ENCODE data around the gene ABCG4. TPM values are rescaled to one million over a fixed set of nuclear protein-coding genes. Genes with fewer than 3 reads are reported as not detected.

The ABCG4 gene
- total RNA-seq, result under 0.01 and 0.07 TPM in 2 replicates

DNA sequence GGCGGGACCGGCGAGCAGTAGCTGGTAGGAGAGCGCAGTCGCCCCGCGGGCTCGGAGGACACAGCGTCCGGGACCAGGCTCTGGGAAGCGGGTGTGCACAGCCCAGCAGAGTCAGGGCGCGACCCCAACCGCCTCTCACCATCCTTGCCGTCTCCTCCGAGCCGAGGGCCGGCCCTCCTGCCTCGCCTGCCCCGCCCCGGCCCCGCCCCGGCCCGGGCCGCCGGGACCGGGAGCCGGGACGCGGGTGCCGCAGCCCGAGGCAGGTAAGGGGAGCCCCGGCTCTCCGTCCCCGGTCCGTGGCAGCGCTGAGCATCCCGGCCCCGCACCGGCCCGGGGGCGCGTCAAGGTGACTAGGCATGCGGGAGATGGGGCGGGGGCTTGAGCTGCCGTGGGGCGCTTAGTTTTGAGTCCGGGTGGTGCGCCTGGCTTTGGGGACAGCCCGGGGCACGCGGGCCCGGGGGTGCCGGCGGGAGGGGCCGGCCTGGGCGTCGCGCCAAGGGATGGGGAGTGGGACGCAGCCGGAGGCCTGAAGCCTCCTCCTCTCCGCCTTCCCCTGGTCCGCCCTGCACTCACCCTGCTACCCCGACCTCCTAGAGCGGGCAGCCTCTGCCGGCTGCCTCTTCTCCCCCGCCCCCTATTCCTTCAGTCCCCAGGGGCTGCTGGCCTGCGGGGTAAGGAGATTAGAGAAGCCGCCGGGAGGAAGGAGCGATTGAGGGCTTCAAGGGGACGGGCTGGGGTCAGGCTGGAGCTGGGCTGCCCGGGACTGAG, at the start of gene ABCG4:
Gene ABCG4, plus strand, starts transcription at position 35 of the 768 bp plus-strand sequence. CDS start 914 bp downstream, outside the sequence.

DNA sequence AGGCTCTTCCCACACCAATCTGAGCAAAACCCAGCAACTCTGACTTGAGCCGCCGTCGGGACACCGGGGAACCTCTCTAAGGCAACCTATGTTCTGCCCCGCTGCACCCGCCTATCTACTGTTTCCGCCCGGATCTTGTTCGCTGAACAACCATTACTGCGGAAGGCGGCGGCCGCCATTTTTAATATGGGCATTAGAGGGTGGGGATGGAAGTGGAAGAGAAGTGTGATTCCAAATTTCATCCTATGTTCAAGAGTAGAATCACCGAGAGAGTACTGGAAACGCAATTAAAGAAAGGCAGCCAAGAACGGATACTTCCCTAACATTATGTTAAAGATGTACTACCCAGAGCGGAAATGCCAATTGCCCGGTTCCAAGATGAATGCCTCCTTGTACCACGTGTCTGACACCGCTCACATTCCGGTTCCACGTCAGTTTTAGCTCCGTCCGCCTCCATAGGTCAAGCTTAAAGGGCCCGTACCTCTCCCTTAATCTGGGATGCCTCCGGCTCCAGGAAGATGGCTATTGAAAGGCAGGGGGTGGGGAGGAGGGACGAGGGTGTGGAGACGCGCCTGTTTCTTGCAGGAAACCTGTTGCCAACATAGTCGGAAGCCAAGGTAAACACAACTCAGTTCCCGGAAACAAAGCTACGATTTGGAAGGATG, 47.0 kb upstream of the ABCG4 start, which contains the start of gene DPAGT1:
Gene DPAGT1, minus strand, starts transcription at position 95 of the 665 bp plus-strand sequence. CDS start 198 bp downstream, outside the sequence.

DNA sequence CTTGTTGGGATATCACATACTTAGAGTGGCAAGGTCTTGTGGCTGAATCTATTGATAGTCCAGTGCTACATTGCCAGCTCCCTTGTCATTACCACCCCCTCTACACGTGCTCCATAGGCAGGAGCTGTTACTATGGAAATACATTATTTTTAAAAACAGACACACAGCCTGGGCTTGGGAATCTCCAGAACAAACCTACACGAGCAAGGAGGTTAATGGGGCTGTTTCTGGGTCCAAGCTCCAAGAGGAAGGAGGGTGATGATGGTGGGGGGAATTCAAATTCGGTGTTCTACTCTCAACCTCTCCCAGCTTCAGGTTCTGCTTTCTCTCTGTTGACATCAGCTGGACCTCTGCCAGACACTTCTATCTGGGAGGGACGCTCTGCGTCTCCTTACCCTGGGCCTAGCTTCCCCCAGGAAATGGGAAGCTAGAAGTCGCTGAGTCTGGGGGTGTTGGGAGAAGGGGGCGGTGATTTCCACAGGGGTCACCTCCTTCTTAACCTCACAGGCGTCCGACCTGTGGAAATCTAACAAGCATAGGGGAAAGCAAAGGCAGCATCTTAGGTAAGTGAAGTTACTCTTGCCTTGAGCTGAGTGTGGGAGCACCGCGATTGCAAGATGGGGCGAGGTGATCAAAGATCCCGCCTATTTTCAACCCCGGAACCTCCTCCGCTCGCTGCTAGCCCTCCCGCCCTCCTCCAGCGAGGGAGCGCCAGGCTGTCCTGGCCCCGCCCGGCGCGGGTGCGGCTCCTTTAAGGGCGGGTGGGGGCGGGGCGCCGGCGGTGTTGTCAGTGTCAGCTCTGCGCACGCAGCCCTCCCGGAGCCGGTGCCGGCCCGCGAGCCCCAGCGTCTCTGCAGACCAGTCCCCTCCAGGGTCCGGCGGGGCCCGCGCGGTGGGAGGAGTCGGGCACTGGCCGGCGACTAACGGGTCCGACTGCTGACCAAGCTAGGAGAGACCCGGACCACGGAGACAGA, 42.0 kb upstream of the ABCG4 start, which contains the start of gene C2CD2L:
Gene C2CD2L, plus strand, starts transcription at position 781 of the 974 bp plus-strand sequence. CDS start 398 bp downstream, outside the sequence.

DNA sequence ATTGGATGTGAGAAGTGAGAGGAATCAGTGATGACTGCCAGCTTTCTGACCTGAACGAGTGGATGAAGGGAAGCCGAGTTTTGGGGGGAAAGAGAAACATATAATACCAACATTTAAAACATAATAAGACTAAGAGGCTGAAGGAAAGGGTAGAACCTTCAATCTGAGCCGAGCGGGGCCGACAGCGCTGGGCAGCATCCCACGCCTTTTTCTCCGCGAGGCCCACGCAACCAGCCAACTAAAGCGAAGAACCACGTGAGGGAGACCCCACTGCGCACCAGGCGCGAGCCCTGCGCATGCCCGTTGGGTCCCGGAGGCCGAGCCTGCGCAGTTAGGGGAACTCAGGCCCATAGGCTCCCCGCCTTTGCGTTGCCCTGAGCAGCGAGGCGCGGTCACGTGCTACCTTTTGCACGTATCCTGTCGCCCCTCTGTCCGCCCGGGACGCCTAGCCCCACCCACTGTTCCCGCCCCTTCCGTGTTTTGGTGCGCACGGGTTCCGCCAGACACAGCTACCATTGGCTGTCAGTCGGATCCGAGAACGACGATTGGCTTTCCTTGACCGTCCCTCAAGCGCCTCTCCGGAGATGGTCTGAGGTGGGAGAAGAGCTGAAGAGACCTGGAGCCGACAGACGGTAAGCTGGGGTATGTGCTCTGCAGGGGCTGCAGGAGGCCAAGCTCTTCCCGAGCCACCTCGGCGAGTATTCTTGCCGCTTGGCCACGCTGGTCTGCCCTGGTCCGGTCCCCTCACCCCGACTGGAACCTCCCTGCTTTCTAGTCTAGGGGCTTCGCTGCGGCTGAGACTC, 27.6 kb upstream of the ABCG4 start, which contains the start of gene HINFP:
Gene HINFP, plus strand, starts transcription at position 573 of the 803 bp plus-strand sequence. CDS start 5,365 bp downstream, outside the sequence.

DNA sequence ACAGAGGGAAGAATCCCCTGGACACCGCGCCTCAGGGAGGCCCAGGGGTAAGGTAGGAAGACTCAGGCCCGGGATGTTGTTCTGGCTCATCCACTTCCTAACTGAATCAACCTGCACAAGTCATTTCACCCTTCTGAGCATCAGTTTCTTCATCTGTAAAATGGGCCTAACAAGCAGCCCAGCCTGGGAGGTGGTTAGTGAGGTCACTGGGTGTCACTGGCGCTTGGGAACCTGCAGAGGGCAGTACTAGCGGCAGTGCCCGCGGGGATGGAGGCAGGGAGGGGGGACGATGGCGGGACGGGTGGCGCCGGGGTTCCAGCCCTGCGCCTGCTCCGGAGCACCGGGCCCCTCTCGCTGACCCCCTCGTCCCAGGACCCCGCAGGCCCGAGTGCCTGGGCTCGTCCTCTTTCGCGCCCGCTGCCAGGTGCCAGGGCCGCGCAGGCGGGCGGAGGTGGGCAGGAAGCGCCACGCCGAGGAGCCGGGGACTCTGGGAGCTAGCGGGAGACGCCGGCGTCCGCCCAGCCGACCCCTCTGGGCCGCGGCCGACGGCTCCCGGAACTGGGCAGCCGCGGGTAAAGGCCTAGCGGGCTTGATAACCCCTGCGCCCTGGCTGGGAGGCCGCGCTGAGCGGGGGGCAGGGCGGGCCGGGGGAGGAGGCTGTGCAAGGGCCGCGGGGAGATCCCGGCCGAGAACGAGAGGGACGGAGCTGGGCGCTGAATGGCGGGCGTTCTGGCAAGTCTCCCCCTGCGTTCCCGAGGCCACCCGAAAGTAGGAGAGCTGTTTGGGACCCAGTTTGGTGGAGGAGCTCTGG, 19.8 kb downstream of the ABCG4 start, which contains the start of gene NLRX1:
Gene NLRX1, plus strand, starts transcription at position 255 of the 811 bp plus-strand sequence. CDS start 2,679 bp downstream, outside the sequence.

DNA sequence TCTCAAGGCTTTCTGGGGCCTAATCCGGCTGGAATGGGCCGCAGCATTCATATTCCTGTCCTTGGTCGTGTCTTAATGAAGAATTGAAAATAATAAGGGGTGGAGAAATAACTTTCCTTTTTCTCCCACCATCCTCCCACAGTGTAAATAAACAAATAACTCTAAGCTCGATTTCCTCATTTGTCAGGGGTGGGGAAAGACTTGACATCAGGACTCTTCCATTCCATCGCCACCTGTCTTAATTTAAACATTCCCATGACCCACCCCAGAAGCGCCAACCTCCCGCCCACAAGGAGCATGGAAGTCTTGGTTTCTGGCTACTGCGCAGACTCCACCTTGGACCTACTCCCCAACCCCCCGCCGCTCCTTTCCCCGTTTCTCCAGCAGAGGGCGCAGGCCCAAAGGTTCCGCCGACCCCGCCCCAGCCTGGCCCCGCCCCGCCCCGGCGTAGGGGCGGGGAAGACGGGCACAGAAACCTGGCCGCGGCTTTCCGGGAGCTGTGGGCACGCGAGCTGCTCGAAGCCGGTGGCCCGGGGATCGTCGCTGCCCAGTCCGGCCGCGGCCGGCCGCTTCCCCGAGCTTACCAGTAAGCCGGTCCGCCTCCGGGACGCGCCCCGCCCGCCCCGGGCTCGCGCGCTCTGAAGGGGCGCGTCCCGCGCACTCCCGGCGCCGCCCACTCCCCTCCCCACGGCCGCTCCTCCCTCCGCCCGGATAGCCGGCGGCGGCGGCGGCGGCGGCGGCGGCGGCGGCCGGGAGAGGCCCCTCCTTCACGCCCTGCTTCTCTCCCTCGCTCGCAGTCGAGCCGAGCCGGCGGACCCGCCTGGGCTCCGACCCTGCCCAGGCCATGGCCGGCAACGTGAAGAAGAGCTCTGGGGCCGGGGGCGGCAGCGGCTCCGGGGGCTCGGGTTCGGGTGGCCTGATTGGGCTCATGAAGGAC, 57.0 kb downstream of the ABCG4 start, which contains the start of gene CBL:
Gene CBL, plus strand, starts transcription at position 766 of the 937 bp plus-strand sequence. Its CDS starts 79 bp downstream, at position 845.

Other genes starting within 250 kb of the ABCG4 start
- 24.9 and 101 TPM in 2 replicates for gene BCL9L, start 223.1 kb upstream of the ABCG4 start, total RNA-seq
- 0.21 and 0.34 TPM in 2 replicates for gene UPK2, start 192.8 kb upstream of the ABCG4 start, total RNA-seq
- not detected in 2 replicates for gene FOXR1, start 177.3 kb upstream of the ABCG4 start, total RNA-seq
- gene CENATAC, start 150.9 kb upstream of the ABCG4 start, total RNA-seq, result 11.7 and 14.4 TPM in 2 replicates
- gene RPS25, start 130.7 kb upstream of the ABCG4 start, total RNA-seq, result 857 and 1,469 TPM in 2 replicates
- gene TRAPPC4, start 130.3 kb upstream of the ABCG4 start, total RNA-seq, result 84.6 and 107 TPM in 2 replicates
- 9.9 and 12.8 TPM in 2 replicates for gene SLC37A4, start 118.2 kb upstream of the ABCG4 start, total RNA-seq
- gene HYOU1, start 91.8 kb upstream of the ABCG4 start, total RNA-seq, result 227 and 417 TPM in 2 replicates
- 28.0 and 31.2 TPM in 2 replicates for gene VPS11, start 81.2 kb upstream of the ABCG4 start, total RNA-seq
- gene HMBS, start 64.2 kb upstream of the ABCG4 start, total RNA-seq, result 12.6 and 18.4 TPM in 2 replicates
- 21.2 and 27.1 TPM in 2 replicates for gene DPAGT1, start 47.2 kb upstream of the ABCG4 start, total RNA-seq
- gene C2CD2L, start 41.7 kb upstream of the ABCG4 start, total RNA-seq, result 2.5 and 3.1 TPM in 2 replicates
- gene HINFP, start 27.5 kb upstream of the ABCG4 start, total RNA-seq, result 13.0 and 21.9 TPM in 2 replicates
- 25.6 and 28.9 TPM in 2 replicates for gene NLRX1, start 19.7 kb downstream of the ABCG4 start, total RNA-seq
- gene NHERF4, start 36.4 kb downstream of the ABCG4 start, total RNA-seq, result 0.07 TPM in 1 of 2 replicates, not detected in the other
- gene CBL, start 57.3 kb downstream of the ABCG4 start, total RNA-seq, result 9.9 and 14.6 TPM in 2 replicates
- 21.2 and 67.8 TPM in 2 replicates for gene MCAM, start 168.1 kb downstream of the ABCG4 start, total RNA-seq
- gene RNF26, start 185.5 kb downstream of the ABCG4 start, total RNA-seq, result 3.4 and 11.7 TPM in 2 replicates
- gene C1QTNF5, start 191.8 kb downstream of the ABCG4 start, total RNA-seq, result 0.34 and 0.36 TPM in 2 replicates
- not detected in 2 replicates for gene MFRP, start 197.7 kb downstream of the ABCG4 start, total RNA-seq
- gene USP2, start 232.6 kb downstream of the ABCG4 start, total RNA-seq, result 1.4 and 2.4 TPM in 2 replicates

All from nasal cavity respiratory epithelium epithelial cell of viscerocranial mucosa (primary cell).